HUES6 (cell line): Measurements from ENCODE around the gene HOXA7.

ENCODE experiments used
- H3K27ac ChIP-seq: 2 replicates; pipeline ENCODE4 v1.7.0; 2013; ENCODE audit warnings: low read depth, mild to moderate bottlenecking, low read length, inconsistent platforms
- H3K27me3 ChIP-seq: 2 replicates; pipeline ENCODE4 v1.6.1; 2013; ENCODE audit warnings: low read length; ENCODE audit not compliant: control insufficient read depth, insufficient read depth
- H3K36me3 ChIP-seq: 2 replicates; pipeline ENCODE4 v1.6.1; 2013; ENCODE audit warnings: low read length; ENCODE audit not compliant: control insufficient read depth, insufficient read depth
- H3K4me1 ChIP-seq: 2 replicates; pipeline ENCODE4 v1.6.1; 2013; ENCODE audit warnings: low read length; ENCODE audit not compliant: control insufficient read depth, insufficient read depth
- H3K4me3 ChIP-seq: 2 replicates; pipeline ENCODE4 v1.5.1; 2013; ENCODE audit warnings: low read depth, low read length
- H3K9ac ChIP-seq: one replicate; pipeline ENCODE4 v1.6.1; 2013; ENCODE audit warnings: mild to moderate bottlenecking, low read length
- H3K9me3 ChIP-seq: 2 replicates; pipeline ENCODE4 v1.6.1; 2013; ENCODE audit warnings: low read depth, low read length; ENCODE audit not compliant: control insufficient read depth, insufficient read depth

Gene HOXA7

DNA sequence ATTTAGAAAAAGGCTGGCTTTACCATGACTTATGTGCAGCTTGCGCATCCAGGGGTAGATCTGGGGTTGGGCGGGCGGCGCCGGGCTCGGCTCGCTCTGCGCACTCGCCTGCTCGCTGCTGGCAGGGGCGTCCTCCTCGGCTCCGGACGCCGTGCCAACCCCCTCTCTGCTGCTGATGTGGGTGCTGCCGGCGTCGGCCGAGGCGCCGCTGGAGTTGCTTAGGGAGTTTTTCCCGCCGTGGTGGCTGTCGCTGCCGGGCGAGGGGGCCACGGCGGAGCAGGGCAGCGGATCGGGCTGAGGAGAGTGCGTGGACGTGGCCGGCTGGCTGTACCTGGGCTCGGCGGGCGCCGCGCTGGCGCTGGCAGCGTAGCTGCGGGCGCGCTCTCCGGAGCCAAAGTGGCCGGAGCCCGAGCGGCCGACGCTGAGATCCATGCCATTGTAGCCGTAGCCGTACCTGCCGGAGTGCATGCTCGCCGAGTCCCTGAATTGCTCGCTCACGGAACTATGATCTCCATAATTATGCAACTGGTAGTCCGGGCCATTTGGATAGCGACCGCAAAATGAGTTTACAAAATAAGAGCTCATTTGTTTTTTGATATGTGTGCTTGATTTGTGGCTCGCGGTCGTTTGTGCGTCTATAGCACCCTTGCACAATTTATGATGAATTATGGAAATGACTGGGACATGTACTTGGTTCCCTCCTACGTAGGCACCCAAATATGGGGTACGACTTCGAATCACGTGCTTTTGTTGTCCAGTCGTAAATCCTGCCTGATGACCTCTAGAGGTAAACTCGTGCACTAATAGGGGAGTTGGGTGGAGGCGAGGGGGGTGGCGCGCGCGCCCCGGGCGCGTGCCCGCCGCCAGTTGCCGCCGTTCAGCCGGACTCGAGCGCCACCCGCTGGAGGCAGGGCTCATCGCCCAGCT, 13.2 kb downstream of the HOXA7 start, which contains the start of gene HOXA5:
TSS of gene HOXA5 (minus strand) at position 659 of the 927 bp plus-strand sequence. CDS start at position 585, 74 bp downstream.
- Histone ChIP-seq H3K27ac (no peak within 1 kb of the TSS; the same call in 1 of the 2 replicates), H3K36me3 (no peaks in the 10 kb centered on the region), H3K9me3 (no peaks in the 10 kb centered on the region), H3K27me3 (peaks cover 100% of the 10 kb centered on the region), H3K4me3 (peak within 1 kb of the TSS; percentile 70), H3K9ac (peak within 1 kb of the TSS; percentile 78), H3K4me1 (peaks cover 24% of the 10 kb centered on the region; the same call in 1 of the 2 replicates)

GRCh38 chr7:27142580-27143022, 13.9 kb downstream of the HOXA7 start:
- Histone ChIP-seq H3K36me3 (no peaks in the 10 kb centered on the region), H3K4me1 (peaks cover 20% of the 10 kb centered on the region; the same call in 1 of the 2 replicates), H3K27ac (no peak overlapping the region; the same call in 1 of the 2 replicates), H3K27me3 (peaks cover 100% of the 10 kb centered on the region), H3K4me3 (peak overlapping the region; percentile 70), H3K9ac (peak overlapping the region; percentile 78), H3K9me3 (no peaks in the 10 kb centered on the region)

GRCh38 chr7:27141923-27142579, 14.4 kb downstream of the HOXA7 start:
- H3K4me3 ChIP-seq, result peak overlapping the region; percentile 70
- peaks cover 14% of the 10 kb centered on the region; the same call in 1 of the 2 replicates for H3K4me1 ChIP-seq
- no peaks in the 10 kb centered on the region for H3K36me3 ChIP-seq
- peaks cover 100% of the 10 kb centered on the region for H3K27me3 ChIP-seq
- H3K9me3 ChIP-seq, result no peaks in the 10 kb centered on the region
- H3K9ac ChIP-seq, result peak overlapping the region; percentile 78
- no peak overlapping the region; the same call in 1 of the 2 replicates for H3K27ac ChIP-seq

- H3K4me3 ChIP-seq, result peak overlapping the region; percentile 70
- H3K9ac ChIP-seq, result peak overlapping the region; percentile 78
- no peak overlapping the region; the same call in 1 of the 2 replicates for H3K27ac ChIP-seq
- H3K4me1 ChIP-seq, result peaks cover 14% of the 10 kb centered on the region; the same call in 1 of the 2 replicates
- no peaks in the 10 kb centered on the region for H3K36me3 ChIP-seq
- peaks cover 100% of the 10 kb centered on the region for H3K27me3 ChIP-seq
- H3K9me3 ChIP-seq, result no peaks in the 10 kb centered on the region
These were observed 15.1 kb downstream of the HOXA7 start for GRCh38 chr7:27141137-27141922.

GRCh38 chr7:27140126-27140857, 16.2 kb downstream of the HOXA7 start:
- peak overlapping the region; percentile 48; the same call in 1 of the 2 replicates for H3K4me3 ChIP-seq
- no peak overlapping the region; the same call in 1 of the 2 replicates for H3K27ac ChIP-seq
- H3K4me1 ChIP-seq, result peaks cover 14% of the 10 kb centered on the region; the same call in 1 of the 2 replicates
- peak overlapping the region; percentile 85 for H3K9ac ChIP-seq
- H3K9me3 ChIP-seq, result no peaks in the 10 kb centered on the region
- H3K36me3 ChIP-seq, result no peaks in the 10 kb centered on the region
- H3K27me3 ChIP-seq, result peaks cover 100% of the 10 kb centered on the region

- H3K9me3 ChIP-seq, result no peaks in the 10 kb centered on the region
- peaks cover 100% of the 10 kb centered on the region for H3K27me3 ChIP-seq
- H3K4me3 ChIP-seq, result peak overlapping the region; percentile 48
- H3K27ac ChIP-seq, result peak overlapping the region; percentile 38; the same call in 1 of the 2 replicates
- peak overlapping the region; percentile 85 for H3K9ac ChIP-seq
- no peaks in the 10 kb centered on the region for H3K36me3 ChIP-seq
- H3K4me1 ChIP-seq, result peaks cover 14% of the 10 kb centered on the region; the same call in 1 of the 2 replicates
These were observed 16.9 kb downstream of the HOXA7 start for GRCh38 chr7:27139334-27140125.

GRCh38 chr7:27138985-27139333, 17.5 kb downstream of the HOXA7 start:
- H3K27me3 ChIP-seq, result peaks cover 100% of the 10 kb centered on the region
- H3K27ac ChIP-seq, result no peak overlapping the region; the same call in 1 of the 2 replicates
- H3K4me3 ChIP-seq, result peak overlapping the region; percentile 48
- H3K9me3 ChIP-seq, result no peaks in the 10 kb centered on the region
- no peaks in the 10 kb centered on the region for H3K36me3 ChIP-seq
- peaks cover 13% of the 10 kb centered on the region; the same call in 1 of the 2 replicates for H3K4me1 ChIP-seq
- H3K9ac ChIP-seq, result peak overlapping the region; percentile 85

DNA sequence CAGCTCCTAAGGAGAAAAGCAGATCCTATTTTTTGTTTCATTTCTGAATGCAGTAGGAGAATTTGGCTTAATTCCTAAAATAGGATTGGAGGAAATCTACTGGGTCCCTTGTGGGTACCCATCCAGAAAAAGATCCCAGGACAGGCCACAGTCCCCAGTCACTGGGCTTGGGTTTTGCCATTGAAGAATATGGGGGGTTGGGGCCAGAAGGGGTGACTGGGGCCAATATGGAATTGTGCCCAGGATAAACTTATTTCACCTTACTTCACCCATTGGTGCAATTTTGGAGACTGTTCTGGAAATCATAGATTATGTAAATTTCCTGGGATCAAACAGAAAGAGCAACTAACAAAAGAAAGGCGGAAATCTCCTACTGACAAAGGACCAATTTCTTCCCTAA, 18.0 kb downstream of the HOXA7 start:
- Histone ChIP-seq H3K9ac (peak overlapping the region; percentile 85), H3K27ac (no peak overlapping the region; the same call in 1 of the 2 replicates), H3K9me3 (no peaks in the 10 kb centered on the region), H3K4me3 (peak overlapping the region; percentile 48; the same call in 1 of the 2 replicates), H3K27me3 (peaks cover 100% of the 10 kb centered on the region), H3K36me3 (no peaks in the 10 kb centered on the region), H3K4me1 (peaks cover 11% of the 10 kb centered on the region; the same call in 1 of the 2 replicates)

DNA sequence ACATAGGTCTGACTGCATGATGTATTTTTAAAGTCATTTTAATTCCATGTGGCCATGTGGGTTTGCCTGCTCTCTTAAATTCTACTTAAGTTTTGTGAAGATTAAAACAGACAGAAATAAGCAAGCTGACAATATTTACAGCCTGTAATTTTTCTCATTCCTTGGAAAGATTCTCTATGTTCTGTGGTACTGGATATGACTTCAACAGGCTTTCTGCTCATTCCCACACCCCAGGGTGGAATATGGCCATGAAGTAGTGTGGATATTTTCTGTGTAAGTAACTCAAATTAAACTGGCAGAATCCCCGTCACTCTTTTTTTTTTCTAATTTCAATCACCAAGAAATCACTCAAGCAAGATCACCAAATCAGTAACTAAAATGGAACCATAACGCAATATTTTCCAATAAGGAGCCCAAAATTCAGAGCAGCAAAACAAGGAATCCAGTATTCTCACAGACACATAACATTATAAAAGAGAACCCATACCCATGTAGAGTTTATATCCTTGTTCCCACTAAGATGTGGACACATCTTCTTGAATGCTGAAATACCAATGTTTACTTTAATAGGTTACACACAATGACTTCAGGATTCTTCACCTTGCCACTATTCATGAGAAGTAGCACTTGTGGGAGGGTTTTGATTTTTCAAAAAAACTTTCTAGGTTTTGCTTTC, 18.7 kb downstream of the HOXA7 start:
- H3K4me1 ChIP-seq, result peaks cover 11% of the 10 kb centered on the region; the same call in 1 of the 2 replicates
- no peaks in the 10 kb centered on the region for H3K36me3 ChIP-seq
- peak overlapping the region; percentile 48; the same call in 1 of the 2 replicates for H3K4me3 ChIP-seq
- H3K9ac ChIP-seq, result peak overlapping the region; percentile 85
- no peaks in the 10 kb centered on the region for H3K9me3 ChIP-seq
- H3K27ac ChIP-seq, result no peak overlapping the region
- peaks cover 100% of the 10 kb centered on the region for H3K27me3 ChIP-seq
